ENCODE data around the gene POLR1H.
"Not testable (repeated sequence)": the region's sequence is repeated elsewhere in the genome, so short reads cannot be mapped to it uniquely, and the experiment has no call there.

Gene POLR1H

GRCh38 chr6:30061092-30061857, at the start of gene POLR1H:
POLR1H (plus strand) TSS chr6:30061265; CDS start chr6:30061525, 260 bp downstream.
- DNase-seq: peak; percentile 99

GRCh38 chr6:30013291-30013922, 47.7 kb upstream of the POLR1H start:
- DNase-seq: peak; percentile 59

GRCh38 chr6:30019819-30020218, 41.2 kb upstream of the POLR1H start:
- no peak for DNase-seq

GRCh38 chr6:30020626-30021025, 40.4 kb upstream of the POLR1H start:
- no peak for DNase-seq

GRCh38 chr6:30022189-30022588, 38.9 kb upstream of the POLR1H start:
- DNase-seq: no peak

GRCh38 chr6:30022712-30023111, 38.4 kb upstream of the POLR1H start:
- not testable (repeated sequence) for DNase-seq

- peak; percentile 56 for DNase-seq
Measured at GRCh38 chr6:30025186-30025585, 35.9 kb upstream of the POLR1H start.

- no peak for DNase-seq
Measured at GRCh38 chr6:30029588-30029987, 31.5 kb upstream of the POLR1H start.

GRCh38 chr6:30031381-30031780, 29.7 kb upstream of the POLR1H start:
- no peak for DNase-seq

- DNase-seq: not testable (repeated sequence)
Measured at GRCh38 chr6:30033440-30033839, 27.6 kb upstream of the POLR1H start.

GRCh38 chr6:30035784-30036183, 25.3 kb upstream of the POLR1H start:
- DNase-seq: no peak

GRCh38 chr6:30037182-30037788, 23.8 kb upstream of the POLR1H start:
- peak; percentile 51 for DNase-seq

- DNase-seq: no peak
Measured at GRCh38 chr6:30041221-30041620, 19.8 kb upstream of the POLR1H start.

GRCh38 chr6:30041821-30042220, 19.2 kb upstream of the POLR1H start:
- DNase-seq: no peak

- DNase-seq: no peak
Measured at GRCh38 chr6:30042476-30042875, 18.6 kb upstream of the POLR1H start.

- DNase-seq: no peak
Measured at GRCh38 chr6:30042914-30043313, 18.2 kb upstream of the POLR1H start.

- DNase-seq: no peak
Measured at GRCh38 chr6:30043744-30044143, 17.3 kb upstream of the POLR1H start.

GRCh38 chr6:30044630-30045029, 16.4 kb upstream of the POLR1H start:
- peak; percentile 7 for DNase-seq

GRCh38 chr6:30047220-30047619, 13.8 kb upstream of the POLR1H start:
- DNase-seq: no peak

- no peak for DNase-seq
Measured at GRCh38 chr6:30053682-30054081, 7.4 kb upstream of the POLR1H start.

GRCh38 chr6:30055513-30055912, 5.6 kb upstream of the POLR1H start:
- DNase-seq: no peak

GRCh38 chr6:30060606-30061091, 416 bp upstream of the POLR1H start:
- peak; percentile 65 for DNase-seq

GRCh38 chr6:30061858-30062458, 893 bp downstream of the POLR1H start:
- DNase-seq: peak; percentile 71
